ENCODE measurements around the gene TOM1.

GRCh38 chr22:35296051-35296450 is 3.6 kb upstream of the TOM1 start:
- TF ChIP-seq, protein P1, sequence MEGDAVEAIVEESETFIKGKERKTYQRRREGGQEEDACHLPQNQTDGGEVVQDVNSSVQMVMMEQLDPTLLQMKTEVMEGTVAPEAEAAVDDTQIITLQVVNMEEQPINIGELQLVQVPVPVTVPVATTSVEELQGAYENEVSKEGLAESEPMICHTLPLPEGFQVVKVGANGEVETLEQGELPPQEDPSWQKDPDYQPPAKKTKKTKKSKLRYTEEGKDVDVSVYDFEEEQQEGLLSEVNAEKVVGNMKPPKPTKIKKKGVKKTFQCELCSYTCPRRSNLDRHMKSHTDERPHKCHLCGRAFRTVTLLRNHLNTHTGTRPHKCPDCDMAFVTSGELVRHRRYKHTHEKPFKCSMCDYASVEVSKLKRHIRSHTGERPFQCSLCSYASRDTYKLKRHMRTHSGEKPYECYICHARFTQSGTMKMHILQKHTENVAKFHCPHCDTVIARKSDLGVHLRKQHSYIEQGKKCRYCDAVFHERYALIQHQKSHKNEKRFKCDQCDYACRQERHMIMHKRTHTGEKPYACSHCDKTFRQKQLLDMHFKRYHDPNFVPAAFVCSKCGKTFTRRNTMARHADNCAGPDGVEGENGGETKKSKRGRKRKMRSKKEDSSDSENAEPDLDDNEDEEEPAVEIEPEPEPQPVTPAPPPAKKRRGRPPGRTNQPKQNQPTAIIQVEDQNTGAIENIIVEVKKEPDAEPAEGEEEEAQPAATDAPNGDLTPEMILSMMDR (IDR thresholded peaks at IDR 0.05; ENCODE audit: low read depth, low read length): no peak
- TF ChIP-seq POLR2A (IDR thresholded peaks at IDR 0.05; ENCODE audit: extremely low read depth, insufficient read length): no peak
